SU-DHL-6 (cell line): ENCODE results near the gene BAMBI.

Source experiments
- EZH2phosphoT487 ChIP-seq: fragments of 200-600 bp; sonication (generic), shearing (Covaris generic); conservative IDR thresholded peaks from 2 replicates; pipeline ENCODE4 v1.6.1; 2018; ENCODE audit warnings: mild to moderate bottlenecking, antibody characterized with exemption, low read length, moderate library complexity, mixed read lengths
- TF ChIP-seq, protein P1 (sequence below): fragments of 200-600 bp; sonication (generic); IDR thresholded peaks from one replicate; pipeline ENCODE4 v1.5.1; 2017; ENCODE audit warnings: antibody characterized with exemption, mild to moderate bottlenecking, low read length, moderate library complexity; ENCODE audit not compliant: insufficient read depth, poor library complexity, severe bottlenecking

DNA sequence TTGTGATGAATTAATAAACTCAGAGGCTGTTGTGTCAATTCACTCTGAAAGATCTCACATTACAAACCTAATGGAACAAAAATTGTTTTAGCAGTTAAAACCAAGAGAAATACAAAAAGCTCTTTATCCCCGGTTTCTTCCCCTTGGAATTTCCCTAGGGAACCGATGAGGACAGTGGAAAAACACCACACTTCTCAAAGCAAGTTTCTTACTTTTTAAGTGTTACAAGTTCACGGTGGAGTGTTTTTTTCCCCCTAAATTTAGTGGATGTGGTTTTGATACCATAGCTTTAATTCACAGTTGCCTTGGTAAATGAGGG is 10.3 kb downstream of the BAMBI start:
- TF ChIP-seq, protein P1, sequence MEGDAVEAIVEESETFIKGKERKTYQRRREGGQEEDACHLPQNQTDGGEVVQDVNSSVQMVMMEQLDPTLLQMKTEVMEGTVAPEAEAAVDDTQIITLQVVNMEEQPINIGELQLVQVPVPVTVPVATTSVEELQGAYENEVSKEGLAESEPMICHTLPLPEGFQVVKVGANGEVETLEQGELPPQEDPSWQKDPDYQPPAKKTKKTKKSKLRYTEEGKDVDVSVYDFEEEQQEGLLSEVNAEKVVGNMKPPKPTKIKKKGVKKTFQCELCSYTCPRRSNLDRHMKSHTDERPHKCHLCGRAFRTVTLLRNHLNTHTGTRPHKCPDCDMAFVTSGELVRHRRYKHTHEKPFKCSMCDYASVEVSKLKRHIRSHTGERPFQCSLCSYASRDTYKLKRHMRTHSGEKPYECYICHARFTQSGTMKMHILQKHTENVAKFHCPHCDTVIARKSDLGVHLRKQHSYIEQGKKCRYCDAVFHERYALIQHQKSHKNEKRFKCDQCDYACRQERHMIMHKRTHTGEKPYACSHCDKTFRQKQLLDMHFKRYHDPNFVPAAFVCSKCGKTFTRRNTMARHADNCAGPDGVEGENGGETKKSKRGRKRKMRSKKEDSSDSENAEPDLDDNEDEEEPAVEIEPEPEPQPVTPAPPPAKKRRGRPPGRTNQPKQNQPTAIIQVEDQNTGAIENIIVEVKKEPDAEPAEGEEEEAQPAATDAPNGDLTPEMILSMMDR, result no peak
- TF ChIP-seq EZH2phosphoT487, result no peak
